PFSK-1 (cell line): ENCODE measurements around the gene ZFAND3.

Experiments
- FOXP2 ChIP-seq: optimal IDR thresholded peaks from 2 replicates; pipeline ENCODE3; 2011; ENCODE audit warnings: borderline replicate concordance, control low read depth, inconsistent platforms; ENCODE audit not compliant: insufficient read depth; ENCODE audit errors: extremely low read length, extremely low read depth
- POLR2AphosphoS5 ChIP-seq: IDR thresholded peaks from 2 replicates; pipeline ENCODE4 v1.6.1; 2012; ENCODE audit warnings: low read depth, mild to moderate bottlenecking, control low read depth, low read length, moderate library complexity
- REST ChIP-seq, 2 experiments: IDR thresholded peaks; 2 replicates each; pipeline versions ENCODE4 v1.6.1 to v1.8.0; 2011 to 2012; ENCODE audit warnings: low read depth in 2 of 2, low read length in 2 of 2, control low read depth in 1 of 2, inconsistent platforms in 1 of 2, mild to moderate bottlenecking in 1 of 2, moderate library complexity in 1 of 2; ENCODE audit not compliant: insufficient read depth in 1 of 2
- SIN3A ChIP-seq: IDR thresholded peaks from 2 replicates; pipeline ENCODE4 v1.6.1; 2012; ENCODE audit warnings: mild to moderate bottlenecking, low read length, moderate library complexity, borderline replicate concordance; ENCODE audit not compliant: insufficient read depth
- TAF1 ChIP-seq: IDR thresholded peaks from 2 replicates; pipeline ENCODE4 v1.6.1; 2012; ENCODE audit warnings: low read length, control low read depth, borderline replicate concordance; ENCODE audit not compliant: insufficient read depth

GRCh38 chr6:38131527-38131965 is 312.0 kb downstream of the ZFAND3 start:
- TF ChIP-seq REST (IDR thresholded peaks at IDR 0.05; ENCODE audit: insufficient read depth in 1 of 2, low read depth in 2 of 2, low read length in 2 of 2) (no peak), TAF1 (no peak), POLR2AphosphoS5 (no peak), SIN3A (no peak), FOXP2 (no peak)
